MM.1S (cell line): ENCODE results near the gene SLC4A8.

ENCODE experiments used
- DNase-seq: peaks from one replicate; pipeline ENCODE4 v3.0.0-alpha.2; 2015
- H2AFZ ChIP-seq: fragments of 300-600 bp; sonication (generic); 2 replicates; pipeline ENCODE4 v1.6.0; 2016; ENCODE audit warnings: antibody characterized with exemption, low read length
- H3F3A ChIP-seq: fragments of 300-600 bp; sonication (generic); 2 replicates; pipeline ENCODE4 v1.6.1; 2016; ENCODE audit warnings: mild to moderate bottlenecking, antibody characterized with exemption, low read length, moderate library complexity, mixed read lengths; ENCODE audit not compliant: insufficient read depth
- H3K27ac ChIP-seq: fragments of 300-600 bp; sonication (generic); 2 replicates; pipeline ENCODE4 v1.5.1; 2016; ENCODE audit warnings: mild to moderate bottlenecking, low read length
- H3K27me3 ChIP-seq: fragments of 300-600 bp; sonication (generic); replicated peaks from 2 replicates; pipeline ENCODE4 v1.6.0; 2016; ENCODE audit warnings: low read length; ENCODE audit not compliant: insufficient read depth
- H3K36me3 ChIP-seq: fragments of 300-600 bp; sonication (generic); replicated peaks from 2 replicates; pipeline ENCODE4 v1.6.1; 2016; ENCODE audit warnings: mild to moderate bottlenecking, low read length, mixed read lengths; ENCODE audit not compliant: insufficient read depth
- H3K4me1 ChIP-seq: fragments of 300-600 bp; sonication (generic); 2 replicates; pipeline ENCODE4 v1.6.1; 2016; ENCODE audit warnings: low read length, mixed read lengths
- H3K4me2 ChIP-seq: fragments of 300-600 bp; sonication (generic); 2 replicates; pipeline ENCODE4 v1.6.0; 2016; ENCODE audit warnings: low read depth, low read length
- H3K4me3 ChIP-seq: fragments of 300-600 bp; sonication (generic); 2 replicates; pipeline ENCODE4 v1.5.1; 2016; ENCODE audit warnings: low read length, mixed read lengths
- H3K79me2 ChIP-seq: fragments of 300-600 bp; sonication (generic); 2 replicates; pipeline ENCODE4 v1.6.1; 2016; ENCODE audit warnings: mixed run types, low read length, mixed read lengths
- H3K9ac ChIP-seq: fragments of 300-600 bp; sonication (generic); 2 replicates; pipeline ENCODE4 v1.6.1; 2016; ENCODE audit warnings: low read length, mixed read lengths
- H3K9me2 ChIP-seq: fragments of 300-600 bp; sonication (generic); replicated peaks from 2 replicates; pipeline ENCODE4 v1.6.1; 2016; ENCODE audit warnings: mild to moderate bottlenecking, low read length, mixed read lengths; ENCODE audit not compliant: insufficient read depth
- H3K9me3 ChIP-seq: fragments of 300-600 bp; sonication (generic); replicated peaks from 2 replicates; pipeline ENCODE4 v1.6.1; 2016; ENCODE audit warnings: mild to moderate bottlenecking, low read length, mixed read lengths; ENCODE audit not compliant: insufficient read depth
- H4K20me1 ChIP-seq: fragments of 300-600 bp; sonication (generic); 2 replicates; pipeline ENCODE4 v1.6.1; 2016; ENCODE audit warnings: mild to moderate bottlenecking, low read length, moderate library complexity, mixed read lengths; ENCODE audit not compliant: insufficient read depth
- CTCF ChIP-seq: fragments of 300-600 bp; sonication (generic); IDR thresholded peaks from 2 replicates; pipeline ENCODE4 v1.5.1; 2016; ENCODE audit warnings: antibody characterized with exemption, low read length, mixed read lengths
- EZH2 ChIP-seq: fragments of 300-600 bp; sonication (generic); optimal IDR thresholded peaks from 2 replicates; pipeline ENCODE3; 2017; ENCODE audit warnings: low read depth, mild to moderate bottlenecking, antibody characterized with exemption, low read length, mixed read lengths
- EZH2phosphoT487 ChIP-seq: fragments of 300-600 bp; sonication (generic); IDR thresholded peaks from 2 replicates; pipeline ENCODE4 v1.6.1; 2018; ENCODE audit warnings: antibody characterized with exemption, low read length

Gene SLC4A8

GRCh38 chr12:51531284-51531977 is 106.8 kb downstream of the SLC4A8 start:
- H3F3A ChIP-seq: no peaks in the 10 kb centered on the region
- H3K9me3 ChIP-seq: no peaks in the 10 kb centered on the region
- TF ChIP-seq CTCF (no peak), EZH2 (no peak), EZH2phosphoT487 (no peak)
- DNase-seq: no peak
- H4K20me1 ChIP-seq: no peaks in the 10 kb centered on the region
- peak overlapping the region; percentile 47; the same call in 1 of the 2 replicates for H3K4me2 ChIP-seq
- no peaks in the 10 kb centered on the region for H3K79me2 ChIP-seq
- H3K9ac ChIP-seq: no peak overlapping the region
- peak overlapping the region; percentile 31; the same call in 1 of the 2 replicates for H2AFZ ChIP-seq
- H3K4me1 ChIP-seq: no peaks in the 10 kb centered on the region
- no peak overlapping the region for H3K27ac ChIP-seq
- no peaks in the 10 kb centered on the region for H3K27me3 ChIP-seq
- H3K9me2 ChIP-seq: no peaks in the 10 kb centered on the region
- no peaks in the 10 kb centered on the region for H3K36me3 ChIP-seq
- H3K4me3 ChIP-seq: no peak overlapping the region

- H3K79me2 ChIP-seq: no peaks in the 10 kb centered on the region
- H3K4me2 ChIP-seq: peak overlapping the region; percentile 47; the same call in 1 of the 2 replicates
- peak; percentile 73 for DNase-seq
- H3K4me1 ChIP-seq: no peaks in the 10 kb centered on the region
- H3K9me2 ChIP-seq: no peaks in the 10 kb centered on the region
- no peak overlapping the region for H3K4me3 ChIP-seq
- H2AFZ ChIP-seq: peak overlapping the region; percentile 31; the same call in 1 of the 2 replicates
- no peak overlapping the region for H3K9ac ChIP-seq
- H4K20me1 ChIP-seq: no peaks in the 10 kb centered on the region
- H3K27me3 ChIP-seq: no peaks in the 10 kb centered on the region
- H3K27ac ChIP-seq: no peak overlapping the region
- H3F3A ChIP-seq: no peaks in the 10 kb centered on the region
- no peaks in the 10 kb centered on the region for H3K9me3 ChIP-seq
- TF ChIP-seq EZH2: no peak
- TF ChIP-seq CTCF: peak; percentile 85
- H3K36me3 ChIP-seq: no peaks in the 10 kb centered on the region
These were observed 107.4 kb downstream of the SLC4A8 start for GRCh38 chr12:51531978-51532497.

GRCh38 chr12:51533799-51534198 is 109.2 kb downstream of the SLC4A8 start:
- Histone ChIP-seq H3K4me3 (no peak overlapping the region), H2AFZ (no peak overlapping the region), H3K4me1 (no peaks in the 10 kb centered on the region), H3K9ac (no peak overlapping the region), H3K79me2 (no peaks in the 10 kb centered on the region), H3K27me3 (no peaks in the 10 kb centered on the region), H3K4me2 (no peak overlapping the region), H3K27ac (no peak overlapping the region), H3F3A (no peaks in the 10 kb centered on the region), H3K36me3 (no peaks in the 10 kb centered on the region), H3K9me3 (no peaks in the 10 kb centered on the region), H3K9me2 (no peaks in the 10 kb centered on the region), H4K20me1 (no peaks in the 10 kb centered on the region)
- DNase-seq: no peak
- TF ChIP-seq EZH2phosphoT487 (no peak), CTCF (no peak), EZH2 (no peak)
